SK-N-MC (cell line): ENCODE data around the gene NQO2.

ENCODE experiments used
- EZH2 ChIP-seq: fragments of 200-600 bp; sonication (generic); IDR thresholded peaks from one replicate; pipeline ENCODE4 v1.6.1; 2017; ENCODE audit warnings: antibody characterized with exemption
- FOXP2 ChIP-seq: optimal IDR thresholded peaks from 2 replicates; pipeline ENCODE3; 2011; ENCODE audit warnings: mild to moderate bottlenecking, moderate library complexity; ENCODE audit not compliant: insufficient read depth; ENCODE audit errors: extremely low read length, control extremely low read depth
- POLR2AphosphoS5 ChIP-seq: IDR thresholded peaks from 2 replicates; pipeline ENCODE4 v1.6.1; 2012; ENCODE audit warnings: mild to moderate bottlenecking, low read depth, low read length, borderline replicate concordance

DNA sequence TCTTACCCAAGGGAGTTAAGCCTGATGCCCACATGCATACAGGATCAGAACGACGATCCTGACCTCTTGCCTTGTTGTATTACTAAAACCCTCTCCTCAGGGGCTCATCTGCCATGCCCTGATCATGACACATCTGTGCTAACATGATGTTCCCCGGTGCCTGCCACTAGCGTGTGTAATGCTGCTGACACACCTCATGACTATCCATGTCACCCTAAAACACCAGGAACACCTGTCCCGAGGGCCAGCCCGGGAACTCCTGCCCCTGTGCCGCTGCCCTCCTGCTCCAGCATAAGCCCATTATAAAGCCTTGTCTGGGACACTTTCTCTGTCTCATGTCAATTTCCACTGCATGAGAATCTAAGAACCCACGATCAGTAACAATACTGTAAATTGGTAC, 35.9 kb upstream of the NQO2 start:
- TF ChIP-seq EZH2 (no peak), POLR2AphosphoS5 (no peak), FOXP2 (no peak)
